GM12865 (cell line): ENCODE results near the gene CERS6.

Experiments
- DNase-seq: peaks from one replicate; pipeline ENCODE4 v3.0.0; 2010; ENCODE audit warnings: low read depth
- H3K4me3 ChIP-seq: 2 replicates; pipeline ENCODE4 v1.5.1; 2011; ENCODE audit warnings: mild to moderate bottlenecking, low read depth, low read length, control low read depth
- TF ChIP-seq, protein P1 (sequence below): IDR thresholded peaks from 2 replicates; pipeline ENCODE4 v1.5.1; 2011; ENCODE audit warnings: low read length, control low read depth, low read depth, inconsistent platforms; ENCODE audit not compliant: insufficient read depth; ENCODE audit errors: missing control alignments

The CERS6 gene

DNA sequence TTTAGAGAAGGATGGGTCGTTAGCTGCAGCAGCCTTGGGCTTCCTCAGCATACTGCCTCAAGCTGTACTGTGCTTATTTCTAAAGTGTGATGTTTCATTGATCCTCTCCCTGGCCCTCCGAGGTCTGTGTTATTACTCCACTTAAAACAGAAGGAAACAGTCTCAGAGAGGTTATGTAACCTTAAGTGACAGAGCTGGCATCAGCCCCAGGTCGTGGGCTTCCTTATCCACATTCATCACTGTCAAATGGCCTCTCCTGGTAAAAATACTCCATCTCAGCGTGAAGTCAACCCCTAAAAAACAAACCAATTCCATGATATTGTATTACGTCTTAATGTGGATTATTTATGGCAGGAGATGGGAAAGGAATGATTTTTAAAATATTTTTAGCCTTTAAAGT, 193.0 kb downstream of the CERS6 start:
- H3K4me3 ChIP-seq = no peak overlapping the region
- TF ChIP-seq, protein P1, sequence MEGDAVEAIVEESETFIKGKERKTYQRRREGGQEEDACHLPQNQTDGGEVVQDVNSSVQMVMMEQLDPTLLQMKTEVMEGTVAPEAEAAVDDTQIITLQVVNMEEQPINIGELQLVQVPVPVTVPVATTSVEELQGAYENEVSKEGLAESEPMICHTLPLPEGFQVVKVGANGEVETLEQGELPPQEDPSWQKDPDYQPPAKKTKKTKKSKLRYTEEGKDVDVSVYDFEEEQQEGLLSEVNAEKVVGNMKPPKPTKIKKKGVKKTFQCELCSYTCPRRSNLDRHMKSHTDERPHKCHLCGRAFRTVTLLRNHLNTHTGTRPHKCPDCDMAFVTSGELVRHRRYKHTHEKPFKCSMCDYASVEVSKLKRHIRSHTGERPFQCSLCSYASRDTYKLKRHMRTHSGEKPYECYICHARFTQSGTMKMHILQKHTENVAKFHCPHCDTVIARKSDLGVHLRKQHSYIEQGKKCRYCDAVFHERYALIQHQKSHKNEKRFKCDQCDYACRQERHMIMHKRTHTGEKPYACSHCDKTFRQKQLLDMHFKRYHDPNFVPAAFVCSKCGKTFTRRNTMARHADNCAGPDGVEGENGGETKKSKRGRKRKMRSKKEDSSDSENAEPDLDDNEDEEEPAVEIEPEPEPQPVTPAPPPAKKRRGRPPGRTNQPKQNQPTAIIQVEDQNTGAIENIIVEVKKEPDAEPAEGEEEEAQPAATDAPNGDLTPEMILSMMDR = no peak
- no peak for DNase-seq

DNA sequence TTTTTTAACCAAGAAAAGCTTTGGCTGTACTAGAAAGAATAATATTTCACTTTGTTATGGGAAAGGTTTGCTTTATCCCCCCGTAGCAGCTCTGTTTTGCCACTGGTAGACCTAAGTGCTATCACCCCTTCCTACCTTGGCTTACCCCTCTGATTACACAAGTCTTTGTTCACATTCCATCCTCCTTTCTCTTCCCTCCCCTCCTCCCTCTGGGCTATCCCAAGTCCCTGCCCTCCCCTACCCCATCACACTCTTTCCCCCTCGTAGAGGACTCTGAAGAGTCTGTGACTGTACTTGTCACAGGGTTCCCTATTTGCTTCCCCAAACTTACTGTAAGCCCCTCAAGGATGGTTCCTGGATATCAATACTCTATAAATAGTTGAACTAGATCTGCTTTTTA, 193.5 kb downstream of the CERS6 start:
- TF ChIP-seq, protein P1 = no peak
- no peak for DNase-seq
- no peak overlapping the region for H3K4me3 ChIP-seq

DNA sequence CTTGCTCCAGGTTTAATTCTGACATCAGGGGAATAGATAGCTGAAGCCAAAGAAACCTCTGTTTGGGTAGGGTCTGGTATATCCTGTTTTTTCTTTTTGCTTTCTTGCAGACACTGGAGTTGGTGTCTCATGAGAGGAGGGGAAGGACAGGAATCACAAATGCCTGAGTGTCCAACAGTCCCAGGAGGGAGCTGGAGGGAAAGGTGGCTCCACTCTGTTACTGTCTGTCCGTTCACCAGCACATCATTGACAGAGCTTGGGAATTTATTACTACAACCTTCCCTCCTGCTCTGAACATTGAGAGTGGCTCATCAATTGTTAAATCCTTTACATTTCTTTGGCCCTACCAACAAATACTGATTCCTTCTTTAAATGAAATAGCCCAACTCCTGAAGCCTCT, 194.1 kb downstream of the CERS6 start:
- DNase-seq = no peak
- H3K4me3 ChIP-seq = no peak overlapping the region
- TF ChIP-seq, protein P1 = no peak

GRCh38 chr2:168650781-168651180, 194.7 kb downstream of the CERS6 start:
- no peak for DNase-seq

GRCh38 chr2:168652997-168653921, 197.2 kb downstream of the CERS6 start:
- no peak overlapping the region for H3K4me3 ChIP-seq
- TF ChIP-seq, protein P1 = no peak
- DNase-seq = no peak

More at GRCh38 chr2:168650781-168651180, 194.7 kb downstream of the CERS6 start:
- no peak overlapping the region for H3K4me3 ChIP-seq
- TF ChIP-seq, protein P1 = no peak

DNA sequence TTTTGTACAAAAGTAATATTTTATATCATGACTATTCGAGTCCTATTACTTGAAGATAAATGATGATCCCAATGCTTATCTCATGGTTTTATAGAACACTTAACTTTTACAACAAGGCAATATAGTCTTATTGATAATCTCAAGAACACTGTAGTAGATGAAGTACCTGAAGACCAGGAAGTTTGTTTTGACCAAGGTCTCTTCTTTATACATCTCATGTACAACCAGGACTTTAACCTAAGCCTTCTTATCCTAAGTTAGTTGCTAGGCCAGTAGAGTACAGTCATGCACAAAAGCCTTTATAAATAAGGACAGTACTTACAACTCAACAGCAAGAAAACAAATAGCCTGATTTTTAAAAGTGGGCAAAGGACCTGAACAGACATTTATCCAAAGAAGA, 198.6 kb downstream of the CERS6 start:
- TF ChIP-seq, protein P1 = no peak
- no peak overlapping the region for H3K4me3 ChIP-seq
- no peak for DNase-seq
